Measurements from ENCODE around the gene KERA.

The KERA gene

DNA sequence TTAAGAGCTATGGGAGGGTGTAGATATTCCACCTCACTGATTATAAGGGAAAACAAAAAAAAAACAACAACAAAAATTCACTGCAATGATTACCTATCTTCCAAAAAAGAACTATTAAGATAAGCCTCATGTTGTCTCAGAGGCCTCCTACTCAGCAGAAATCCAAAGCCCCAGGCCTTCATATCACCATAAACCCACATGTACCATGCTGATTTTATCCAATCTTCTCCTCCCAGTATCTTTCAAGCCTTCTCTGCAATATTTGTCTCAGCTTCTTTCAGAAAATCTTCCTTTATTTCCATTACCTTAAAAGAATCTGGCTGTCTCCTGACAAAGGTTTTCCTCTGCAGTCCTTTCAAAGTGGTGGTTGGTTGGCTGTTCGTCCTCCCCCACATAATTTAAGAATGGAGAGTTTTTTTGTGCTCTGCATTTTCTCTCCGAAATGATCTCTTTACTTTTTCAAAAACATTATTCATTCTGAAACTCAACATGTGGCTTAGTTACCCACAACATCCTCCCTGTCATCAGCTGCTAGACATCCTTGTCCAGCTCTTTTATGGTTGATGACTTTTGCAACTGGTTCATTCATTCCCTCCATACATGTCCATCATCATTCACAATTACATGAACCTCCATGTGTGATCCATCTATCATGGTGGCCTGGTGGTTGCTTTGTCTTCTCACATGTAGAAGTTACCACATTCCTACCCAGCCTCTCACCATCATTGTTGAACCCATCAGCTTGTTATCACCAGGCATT is 50.1 kb downstream of the KERA start:
- no peak for DNase-seq

DNA sequence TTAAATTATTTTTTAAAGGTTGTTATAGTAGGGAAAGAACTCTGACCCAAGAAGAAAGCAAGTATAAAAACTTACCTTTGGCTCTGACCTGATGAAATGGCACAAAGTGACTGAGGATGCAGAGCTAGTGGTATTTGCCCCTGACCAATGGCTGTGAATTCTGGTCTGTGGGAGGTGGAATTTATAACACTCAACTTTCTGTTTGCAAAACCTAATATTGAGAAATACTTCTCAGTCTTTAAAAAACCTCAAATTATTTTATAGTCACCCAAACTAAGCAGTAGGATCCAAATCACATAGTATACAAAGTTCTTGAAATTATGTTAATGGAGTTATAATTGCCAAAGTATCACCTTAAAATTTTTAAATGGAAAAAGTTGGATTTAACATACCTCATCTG is 53.0 kb downstream of the KERA start, which contains the start of gene EPYC:
EPYC (minus strand) TSS at position 101 of the 400 bp plus-strand sequence. CDS start 2,407 bp downstream, outside the sequence.
- DNase-seq: no peak

DNA sequence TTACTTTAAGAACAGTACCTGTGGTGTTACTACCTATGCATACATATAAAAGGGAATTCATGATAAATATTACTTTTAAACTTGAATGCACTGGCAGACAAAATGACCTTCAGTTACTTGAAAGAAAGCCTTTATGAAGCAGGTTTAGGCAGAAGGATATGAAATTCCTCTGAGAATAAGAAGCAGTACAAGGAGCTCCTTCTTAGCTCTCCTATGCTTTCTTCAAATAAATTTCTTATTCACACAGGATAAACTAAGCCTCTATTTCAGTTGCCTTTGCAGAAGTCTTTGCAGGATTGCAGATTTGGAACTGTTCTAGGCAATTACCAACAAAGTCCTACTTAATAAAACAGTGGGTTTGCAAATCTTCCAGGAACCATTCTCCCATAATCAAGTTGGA is 54.1 kb downstream of the KERA start:
- DNase-seq: no peak

DNA sequence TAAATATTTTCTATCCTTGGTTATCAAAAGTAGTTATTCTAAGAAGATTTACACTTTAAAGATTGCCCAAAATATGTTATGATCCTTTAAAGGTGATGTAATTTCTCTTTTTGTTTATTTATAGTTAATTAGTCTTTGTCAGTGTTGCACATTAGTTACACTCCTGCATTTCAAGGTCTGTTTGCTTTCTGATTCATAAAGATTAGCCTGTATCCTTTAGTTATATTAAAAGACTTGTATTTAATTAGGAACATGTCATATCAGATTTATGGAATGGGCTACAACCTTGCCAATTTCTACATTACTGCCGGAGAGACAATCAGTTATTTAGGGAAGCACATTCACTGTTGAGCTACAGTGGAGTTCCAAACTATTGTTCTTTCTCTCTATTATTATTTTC is 56.5 kb downstream of the KERA start:
- DNase-seq: peak; percentile 10
